HK-2 (cell line): ENCODE measurements around the gene PPY.
"Not testable (repeated sequence)": the region's sequence is repeated elsewhere in the genome, so short reads cannot be mapped to it uniquely, and the experiment has no call there.

Source experiments
- DNase-seq: peaks from one replicate; pipeline ENCODE4 v3.0.0-alpha.2; 2018; ENCODE audit not compliant: unreplicated experiment

Gene PPY

GRCh38 chr17:43905985-43906852 lies 36.1 kb downstream of the PPY start:
- DNase-seq = peak; percentile 79

- no peak for DNase-seq
Observed at GRCh38 chr17:43905400-43905984, 36.8 kb downstream of the PPY start.

- no peak for DNase-seq
Observed at GRCh38 chr17:43901861-43902589, 40.3 kb downstream of the PPY start.

- no peak for DNase-seq
Observed at GRCh38 chr17:43900858-43901754, 41.2 kb downstream of the PPY start.

- peak; percentile 91 for DNase-seq
Observed at GRCh38 chr17:43900183-43900857, 42.0 kb downstream of the PPY start.

GRCh38 chr17:43898446-43898845 lies 43.8 kb downstream of the PPY start:
- no peak for DNase-seq

- DNase-seq = no peak
Observed at GRCh38 chr17:43897831-43898230, 44.4 kb downstream of the PPY start.

- not testable (repeated sequence) for DNase-seq
Observed at GRCh38 chr17:43894494-43894893, 47.8 kb downstream of the PPY start.

- DNase-seq = no peak
Observed at GRCh38 chr17:43892647-43892952, 49.7 kb downstream of the PPY start.

- DNase-seq = no peak
Observed at GRCh38 chr17:43891851-43892646, 50.2 kb downstream of the PPY start.
